Heart left ventricle (tissue), 16 donors: ENCODE data around the gene SCUBE3. TPM values are rescaled to one million over a fixed set of nuclear protein-coding genes. Genes with fewer than 3 reads are reported as not detected.
A peak's percentile ranks its signal among the peaks of the same experiment; 100 is the strongest.

Experiments used
- ATAC-seq, 4 donors: fragments of 200-7000 bp; cut with Tn5 transposase; one replicate each; pipeline ENCODE4 v1.9.1; 2020 to 2022; ENCODE audit warnings: moderate library complexity in 4 of 4, mild to moderate bottlenecking in 3 of 4, moderate number of reproducible peaks in 1 of 4
- DNase-seq, 5 donors: peaks; one replicate each; pipeline ENCODE4 v3.0.0-alpha.2; 2020
- H3K27ac ChIP-seq, 12 donors: fragments of 200-600 bp; sonication (generic) in 4 of 12; one replicate each; pipeline versions ENCODE4 v1.5.0 to v1.8.0; 2016 to 2022; ENCODE audit warnings: mild to moderate bottlenecking in 2 of 12
- H3K27me3 ChIP-seq, 9 donors: fragments of 200-600 bp; sonication (generic) in 2 of 9; one replicate each; pipeline versions ENCODE4 v1.5.1 to v1.8.0; 2016 to 2022; ENCODE audit warnings: mild to moderate bottlenecking in 3 of 9
- H3K36me3 ChIP-seq, 9 donors: fragments of 200-600 bp; sonication (generic) in 2 of 9; one replicate each; pipeline versions ENCODE4 v1.5.0 to v1.8.0; 2018 to 2022; ENCODE audit warnings: mild to moderate bottlenecking in 2 of 9
- H3K4me1 ChIP-seq, 12 donors: fragments of 200-600 bp; sonication (generic) in 4 of 12; one replicate each; pipeline versions ENCODE4 v1.5.0 to v1.8.0; 2016 to 2022; ENCODE audit warnings: mild to moderate bottlenecking in 3 of 12
- H3K4me3 ChIP-seq, 12 donors: fragments of 200-600 bp; sonication (generic) in 4 of 12; one replicate each; pipeline versions ENCODE4 v1.5.0 to v1.8.0; 2017 to 2022; ENCODE audit warnings: mild to moderate bottlenecking in 9 of 12, moderate library complexity in 4 of 12
- H3K9me3 ChIP-seq, 12 donors: fragments of 200-600 bp; sonication (generic) in 4 of 12; one replicate each; pipeline versions ENCODE4 v1.5.0 to v1.8.0; 2016 to 2022; ENCODE audit warnings: mild to moderate bottlenecking in 1 of 12
- POLR2A ChIP-seq, 2 donors: fragments of 450-650 bp; IDR thresholded peaks; one replicate each; pipeline ENCODE4 v1.6.1; 2017; ENCODE audit warnings: antibody characterized with exemption in 2 of 2, mild to moderate bottlenecking in 2 of 2, moderate library complexity in 2 of 2
- WGBS, 4 donors: extraction: QIAGEN DNeasy Blood & Tissue Kit in 2 of 4; methylation state at CpG; one replicate each; pipeline versions ENCODE4 v1.1.5 to v1.1.7; 2013 to 2018; 5-methylcytosine and 5-hydroxymethylcytosine counted together
- intact Hi-C, 10 donors: fragments of 100-400 bp; cut with DNase I; formaldehyde crosslinking; loops; one replicate each; pipeline versions ENCODE4 v1.11.1 to v1.14.2; 2022
- polyA plus RNA-seq, 2 donors: library from polyadenylated mRNA; stranded (reverse); fragments of 200-250 nt; gene quantifications; one replicate each; pipeline ENCODE4 v1.2.3, GENCODE V29; 2013
- total RNA-seq, 9 donors: library from RNA; depleted of rRNA in 2 of 9; stranded (reverse); fragments of >200 nt in 2 of 9; fragmentation: NEBNext Ultra II Directional in 3 of 9; extraction: Animal tissue kit (Norgen Biotek cat#: 25700) in 3 of 9; gene quantifications; one replicate each; pipeline versions ENCODE4 v1.1.0 to v1.2.4, GENCODE V29; 2016 to 2023
- TF ChIP-seq, protein P1 (sequence below), 12 donors: fragments of 200-600 bp; sonication (generic) in 4 of 12; IDR thresholded peaks; one replicate each; pipeline versions ENCODE4 v1.5.0 to v1.8.0; 2018 to 2022; ENCODE audit warnings: antibody characterized with exemption in 12 of 12, mild to moderate bottlenecking in 5 of 12
- donor health status: ischemic (EF 13 %, LVEDD 7.1; RV severe dilation, severe dysfunction).
- donor health status: healthy with polysubstance abuse.
- donor health status: DM: no; HTN: yes; CAD: no.
- donor health status: DM: no; HTN: no; CAD: no.
- donor health status: ischemic (EF 25% LVEDD 6.9; RV normal size, moderate dysfunction).
- donor health status: ischemic (EF 25% LVEDD 5.7; RV mildly dilated, moderate dysfunction).
- donor health status: healthy.
- donor health status: DM: yes; HTN: yes; CAD: no.
- donor health status: ischemic (EF 35%, LVEDD 5.7; RV mildly dilated, moderate dysfunction).
- donor health status: nonischemic (EF 11% LVEDD 7.7; RV severe dilation, severe dysfunction).
- donor health status: DM: yes; HTN: yes; CAD: no.
- donor health status: PGD.
- donor health status: ischemic (EF 29% LVEDD 5.4; RV normal size, mild dysfunction).
- donor health status: nonischemic (EF 23%, LVEDD 6.1; RV moderate dilation, normal function).

Gene SCUBE3
- total and polyA plus RNA-seq, 11 donors: 0.61 to 18.7 (median 4.3) TPM

DNA sequence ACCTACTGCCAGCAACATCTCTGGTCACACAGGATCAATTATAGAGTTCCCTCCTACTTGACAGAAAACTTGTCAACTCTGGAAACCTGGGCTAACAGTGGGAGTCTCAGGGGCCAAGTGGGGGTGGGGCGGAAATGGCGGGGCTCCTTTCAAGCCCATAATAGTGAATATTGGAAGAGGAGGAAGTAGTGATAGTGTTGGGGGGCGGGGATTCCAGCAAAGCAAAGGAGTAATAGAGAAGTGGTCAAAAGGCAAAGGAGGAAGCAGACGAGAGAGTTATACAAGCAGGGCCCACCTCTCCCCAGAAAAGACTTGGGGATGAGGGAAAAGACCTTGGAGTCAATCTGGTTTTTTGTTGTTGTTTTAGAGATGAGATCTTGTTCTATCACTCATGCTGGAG, 85.9 kb downstream of the SCUBE3 start:
- peaks cover 0 to 77% (median 18%) of the 10 kb centered on the region in 12 donors for H3K4me1 ChIP-seq
- peak overlapping the region in 3 of 12 donors; percentile 9 to 93 (median 41) for H3K27ac ChIP-seq
- H3K27me3 ChIP-seq: no peaks in the 10 kb centered on the region
- TF ChIP-seq, protein P1, sequence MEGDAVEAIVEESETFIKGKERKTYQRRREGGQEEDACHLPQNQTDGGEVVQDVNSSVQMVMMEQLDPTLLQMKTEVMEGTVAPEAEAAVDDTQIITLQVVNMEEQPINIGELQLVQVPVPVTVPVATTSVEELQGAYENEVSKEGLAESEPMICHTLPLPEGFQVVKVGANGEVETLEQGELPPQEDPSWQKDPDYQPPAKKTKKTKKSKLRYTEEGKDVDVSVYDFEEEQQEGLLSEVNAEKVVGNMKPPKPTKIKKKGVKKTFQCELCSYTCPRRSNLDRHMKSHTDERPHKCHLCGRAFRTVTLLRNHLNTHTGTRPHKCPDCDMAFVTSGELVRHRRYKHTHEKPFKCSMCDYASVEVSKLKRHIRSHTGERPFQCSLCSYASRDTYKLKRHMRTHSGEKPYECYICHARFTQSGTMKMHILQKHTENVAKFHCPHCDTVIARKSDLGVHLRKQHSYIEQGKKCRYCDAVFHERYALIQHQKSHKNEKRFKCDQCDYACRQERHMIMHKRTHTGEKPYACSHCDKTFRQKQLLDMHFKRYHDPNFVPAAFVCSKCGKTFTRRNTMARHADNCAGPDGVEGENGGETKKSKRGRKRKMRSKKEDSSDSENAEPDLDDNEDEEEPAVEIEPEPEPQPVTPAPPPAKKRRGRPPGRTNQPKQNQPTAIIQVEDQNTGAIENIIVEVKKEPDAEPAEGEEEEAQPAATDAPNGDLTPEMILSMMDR (IDR thresholded peaks at IDR 0.05): no peak
- no peak for TF ChIP-seq POLR2A (IDR thresholded peaks at IDR 0.05)
- WGBS, 4 donors: 84 to 94% (median 90%) methylated on average over 4 of the region's 4 CpGs
- peak in 1 of 4 donors; percentile 8 for ATAC-seq
- H3K4me3 ChIP-seq: peak overlapping the region in 1 of 12 donors; percentile 71
- H3K36me3 ChIP-seq: peaks cover 0 to 19% (median 8%) of the 10 kb centered on the region in 9 donors
- peak in 3 of 5 donors; percentile 36 to 65 (median 55) for DNase-seq
- H3K9me3 ChIP-seq: no peaks in the 10 kb centered on the region
- intact Hi-C loops: loop anchor here in 5 of 10 donors (5.0 kb wide), 2 partner anchors 148 to 153 kb away; partner anchors contain the start of gene FANCE (in 2 of the 5)

DNA sequence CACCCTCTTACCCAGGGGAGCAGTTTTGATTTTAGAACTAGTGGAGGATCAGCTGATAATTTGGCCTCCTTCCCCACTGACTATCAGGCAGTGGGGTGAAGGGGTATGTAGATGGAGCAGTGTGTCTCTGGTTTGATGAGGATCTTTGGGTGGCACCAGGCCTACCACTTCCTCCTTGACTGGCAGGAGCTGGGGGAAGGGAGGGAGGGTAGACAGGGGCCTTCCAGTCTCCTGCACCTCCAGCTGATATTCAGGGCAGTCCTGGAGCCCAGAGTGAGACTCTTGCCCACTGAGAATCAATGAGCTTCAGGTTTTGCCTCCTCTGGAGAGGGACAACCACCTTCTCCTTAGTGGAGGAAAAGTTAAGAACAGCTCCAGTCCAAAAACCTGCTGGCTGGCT, 87.1 kb downstream of the SCUBE3 start:
- no peaks in the 10 kb centered on the region for H3K27me3 ChIP-seq
- H3K4me1 ChIP-seq: peaks cover 0 to 86% (median 18%) of the 10 kb centered on the region in 12 donors
- H3K9me3 ChIP-seq: no peaks in the 10 kb centered on the region
- peak overlapping the region in 1 of 12 donors; percentile 71 for H3K4me3 ChIP-seq
- peaks cover 0 to 9% (median 0%) of the 10 kb centered on the region in 9 donors for H3K36me3 ChIP-seq
- intact Hi-C loops: no loop called here
- TF ChIP-seq, protein P1 (IDR thresholded peaks at IDR 0.05): no peak
- no peak for TF ChIP-seq POLR2A (IDR thresholded peaks at IDR 0.05)
- no peak for DNase-seq
- ATAC-seq: no peak
- peak overlapping the region in 3 of 12 donors; percentile 9 to 93 (median 41) for H3K27ac ChIP-seq

Other genes with a start within 250 kb of the SCUBE3 start
- gene TCP11, start 72.6 kb upstream of the SCUBE3 start, total RNA-seq: not detected
- under 1 TPM in 1 of 2 donors, not detected in 1; 0.04 TPM for gene TCP11, start 72.6 kb upstream of the SCUBE3 start, polyA plus RNA-seq
- gene ZNF76, start 45.8 kb downstream of the SCUBE3 start, total RNA-seq: 10 to 100 TPM; 26.2 to 46.1 (median 33.0) TPM
- gene ZNF76, start 45.8 kb downstream of the SCUBE3 start, polyA plus RNA-seq: 10 to 100 TPM; 20.2 to 42.3 TPM
- gene DEF6, start 83.9 kb downstream of the SCUBE3 start, total RNA-seq: 10 to 100 TPM in 1 of 9 donors, 1 to 10 TPM in 5, under 1 TPM in 3; 0.38 to 14.4 (median 1.3) TPM
- gene DEF6, start 83.9 kb downstream of the SCUBE3 start, polyA plus RNA-seq: under 1 TPM; 0.72 to 0.86 TPM
- gene PPARD, start 128.6 kb downstream of the SCUBE3 start, total RNA-seq: 10 to 100 TPM; 10.0 to 22.0 (median 13.4) TPM
- gene PPARD, start 128.6 kb downstream of the SCUBE3 start, polyA plus RNA-seq: 10 to 100 TPM; 13.8 to 23.8 TPM
- gene FANCE, start 238.4 kb downstream of the SCUBE3 start, total RNA-seq: 1 to 10 TPM; 2.1 to 4.6 (median 3.8) TPM
- 1 to 10 TPM; 1.3 to 3.6 TPM for gene FANCE, start 238.4 kb downstream of the SCUBE3 start, polyA plus RNA-seq